Endometrium (tissue), 2 donors: ENCODE data around the gene BTN2A1.
"Not testable (repeated sequence)": the region's sequence is repeated elsewhere in the genome, so short reads cannot be mapped to it uniquely, and the experiment has no call there.

Experiments used
- FAIRE-seq: peaks from 2 replicates; lab custom pipeline; 2012; peaks lifted over from hg19 to GRCh38; lab: Jason Lieb, UNC
- donor health status: control.
- donor health status: control.

BTN2A1 gene

GRCh38 chr6:26493258-26493657, 35.5 kb downstream of the BTN2A1 start:
- no peak for FAIRE-seq

DNA sequence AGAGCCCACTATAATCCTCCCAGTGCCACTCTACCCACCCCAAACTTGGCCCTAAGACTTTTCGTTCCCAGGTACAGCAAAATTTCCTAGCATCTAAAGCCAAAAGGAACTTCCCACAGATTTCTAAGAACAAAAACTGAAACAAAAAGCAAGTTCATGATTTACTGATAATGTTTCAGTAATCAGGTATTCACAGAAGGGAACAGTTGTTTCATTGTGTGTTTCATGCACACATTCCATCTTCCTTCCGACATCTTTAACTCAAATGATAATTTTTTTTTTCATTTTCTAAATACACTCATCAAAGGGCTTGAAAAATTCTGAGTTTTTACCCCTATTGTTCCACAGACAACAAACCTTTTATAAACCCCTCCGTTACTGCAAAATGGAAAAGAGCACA, 36.4 kb downstream of the BTN2A1 start:
- FAIRE-seq: no peak

DNA sequence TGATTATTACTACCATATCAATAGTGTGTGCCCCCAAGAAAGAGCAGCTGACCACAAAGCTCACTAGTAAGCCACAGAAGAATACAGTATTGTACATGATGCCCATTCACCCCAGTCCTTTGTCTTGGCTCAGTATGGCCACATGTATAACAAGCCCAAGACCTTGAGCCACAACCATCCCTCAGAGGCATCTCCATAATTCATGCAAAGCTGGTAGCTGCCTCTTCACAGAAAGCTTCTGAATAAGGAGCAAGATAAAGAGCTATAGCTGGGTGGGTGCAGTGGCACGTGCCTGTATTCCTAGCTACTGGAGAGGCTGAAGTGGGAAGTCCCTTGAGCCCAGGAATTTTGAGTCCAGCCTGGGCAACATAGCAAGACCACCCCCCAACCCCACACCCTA, 37.5 kb downstream of the BTN2A1 start:
- no peak for FAIRE-seq

- no peak for FAIRE-seq
These were observed 39.9 kb downstream of the BTN2A1 start for GRCh38 chr6:26497610-26498009.

DNA sequence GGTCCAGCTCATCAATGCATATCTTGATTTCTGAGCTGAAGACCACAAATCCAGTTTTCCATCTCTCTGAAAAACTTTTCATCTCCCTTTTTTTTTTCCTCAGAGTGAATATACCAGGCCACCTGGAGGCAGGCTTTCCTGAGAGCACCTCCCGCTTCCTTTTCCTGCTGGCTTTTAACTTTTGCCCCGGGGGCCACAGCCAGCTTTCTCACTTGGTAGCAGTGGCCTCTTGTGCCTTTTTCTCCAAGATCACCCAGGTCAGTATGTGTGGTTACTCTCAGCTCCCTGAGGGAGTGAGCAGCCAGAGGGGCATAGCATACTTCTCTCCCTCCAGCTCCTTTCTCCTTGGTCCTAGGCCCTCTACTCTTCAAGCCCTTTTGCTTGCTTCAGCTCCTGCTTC, 42.3 kb downstream of the BTN2A1 start, which contains the start of gene BTN1A1:
Gene BTN1A1 (plus strand): TSS at position 202 of the 400 bp plus-strand sequence. CDS start 984 bp downstream, outside the sequence.
- no peak for FAIRE-seq

GRCh38 chr6:26501482-26501986, 43.8 kb downstream of the BTN2A1 start:
- no peak for FAIRE-seq

DNA sequence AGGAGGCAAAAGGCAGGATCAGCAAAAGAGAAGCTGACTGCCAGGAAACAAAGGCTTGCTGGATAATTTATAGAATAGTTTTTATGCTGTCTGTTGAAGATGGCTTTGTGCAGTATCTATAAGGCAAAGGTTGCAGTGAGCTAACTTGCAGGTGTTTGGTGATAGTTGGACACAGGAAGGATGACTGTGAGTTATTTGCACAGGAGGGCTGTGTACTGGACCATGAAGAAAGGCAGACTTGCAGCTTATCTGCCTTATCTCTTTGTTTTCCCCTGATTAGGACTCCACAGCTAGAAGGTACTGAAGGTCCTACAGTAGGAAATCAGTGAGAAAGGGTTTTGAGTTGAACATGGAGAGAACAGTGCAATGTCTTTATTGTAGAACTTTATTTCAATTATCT, 44.4 kb downstream of the BTN2A1 start:
- no peak for FAIRE-seq

DNA sequence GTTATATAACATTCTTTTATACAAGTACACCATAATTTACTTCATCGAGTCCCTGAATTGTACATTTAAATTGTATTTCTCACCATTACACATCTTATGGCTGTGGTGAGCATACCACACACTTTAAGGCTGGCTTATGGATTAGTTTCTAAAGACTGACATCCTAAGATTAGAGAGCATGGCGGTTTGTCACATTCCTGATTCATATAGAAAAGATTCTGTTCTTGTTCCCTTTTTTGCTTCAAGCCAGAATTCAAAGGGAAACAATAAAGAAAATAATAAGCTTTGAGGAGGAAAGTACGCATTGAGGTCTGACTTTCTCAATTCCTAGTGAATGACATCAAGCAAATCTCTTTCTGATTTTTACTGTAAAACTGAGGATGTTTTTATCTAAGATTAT, 44.9 kb downstream of the BTN2A1 start:
- FAIRE-seq: no peak

GRCh38 chr6:26507658-26508057, 49.9 kb downstream of the BTN2A1 start:
- no peak for FAIRE-seq

DNA sequence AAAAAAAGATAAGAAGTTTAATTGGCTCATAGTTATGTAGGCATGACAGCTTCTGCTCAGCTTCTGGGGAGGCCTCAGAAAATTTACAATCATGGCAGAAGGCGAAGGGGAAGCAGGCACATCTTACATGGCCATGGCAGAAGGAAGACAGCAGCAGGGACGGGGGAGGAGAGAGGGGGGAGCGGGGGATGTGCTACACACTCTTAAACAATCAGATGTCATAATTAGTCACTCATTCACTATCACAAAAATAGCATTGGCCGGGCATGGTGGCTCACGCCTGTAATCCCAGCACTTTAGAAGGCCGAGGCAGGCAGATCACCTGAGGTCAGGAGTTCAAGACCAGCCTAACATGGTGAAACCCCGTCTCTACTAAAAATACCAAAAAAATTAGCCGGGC, 53.3 kb downstream of the BTN2A1 start:
- not testable (repeated sequence) for FAIRE-seq

GRCh38 chr6:26514984-26515383, 57.2 kb downstream of the BTN2A1 start:
- no peak for FAIRE-seq

GRCh38 chr6:26516481-26517427, 59.0 kb downstream of the BTN2A1 start:
- no peak for FAIRE-seq
